Upper lobe of right lung (tissue), 1 donor: ENCODE measurements around the gene SESTD1. TPM values are rescaled to one million over a fixed set of nuclear protein-coding genes. Genes with fewer than 3 reads are reported as not detected.

Experiments used
- ATAC-seq: fragments of 200-7000 bp; cut with Tn5 transposase; one replicate; pipeline ENCODE4 v1.9.1; 2020; ENCODE audit warnings: mild to moderate bottlenecking, moderate library complexity
- DNase-seq: peaks from one replicate; pipeline ENCODE4 v3.0.0-alpha.2; 2020
- H3K27ac ChIP-seq: fragments of 200-600 bp; one replicate; pipeline ENCODE4 v1.8.0; 2022
- H3K27me3 ChIP-seq: fragments of 200-600 bp; one replicate; pipeline ENCODE4 v1.8.0; 2022; ENCODE audit warnings: mild to moderate bottlenecking
- H3K36me3 ChIP-seq: fragments of 200-600 bp; one replicate; pipeline ENCODE4 v1.8.0; 2022
- H3K4me1 ChIP-seq: fragments of 200-600 bp; one replicate; pipeline ENCODE4 v1.8.0; 2022
- H3K4me3 ChIP-seq: fragments of 200-600 bp; one replicate; pipeline ENCODE4 v1.8.0; 2022; ENCODE audit warnings: mild to moderate bottlenecking
- H3K9me3 ChIP-seq: fragments of 200-600 bp; one replicate; pipeline ENCODE4 v1.8.0; 2022
- intact Hi-C: fragments of 100-400 bp; cut with DNase I; formaldehyde crosslinking; loops from one replicate; pipeline ENCODE4 v1.11.0; 2022
- total RNA-seq: library from RNA; stranded (reverse); fragmentation: NEBNext Ultra II Directional; extraction: Animal tissue kit (Norgen Biotek cat#: 25700); gene quantifications from one replicate; pipeline ENCODE4 v1.2.1, GENCODE V29; 2021
- TF ChIP-seq, protein P1 (sequence below): fragments of 200-600 bp; IDR thresholded peaks from one replicate; pipeline ENCODE4 v1.8.0; 2022; ENCODE audit warnings: antibody characterized with exemption
- donor health status: DM: no; HTN: yes; CAD: no; lungs with severe emphysema.

SESTD1 gene
- total RNA-seq, 1 donor from 2014 or later: 107 TPM

DNA sequence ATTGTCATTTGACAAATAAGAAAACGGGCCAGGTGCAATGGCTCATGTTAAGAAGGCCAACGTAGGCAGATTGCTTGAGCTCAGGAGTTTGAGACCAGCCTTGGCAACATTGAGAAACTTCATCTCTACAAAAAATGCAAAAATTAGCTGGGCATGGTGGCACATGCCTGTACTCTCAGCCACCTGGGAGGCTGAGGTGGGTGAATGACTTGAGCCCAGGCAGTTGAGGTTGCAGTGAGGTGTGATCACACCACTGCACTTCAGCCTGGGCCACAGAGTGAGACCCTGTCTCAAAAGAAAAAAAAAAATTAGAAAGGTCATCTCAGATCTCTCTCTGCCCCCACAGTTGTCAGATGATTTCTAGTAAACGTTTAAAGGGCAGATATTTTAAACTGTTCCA lies 4.4 kb downstream of the SESTD1 start:
- H3K36me3 ChIP-seq: no peaks in the 10 kb centered on the region
- no peak for ATAC-seq

DNA sequence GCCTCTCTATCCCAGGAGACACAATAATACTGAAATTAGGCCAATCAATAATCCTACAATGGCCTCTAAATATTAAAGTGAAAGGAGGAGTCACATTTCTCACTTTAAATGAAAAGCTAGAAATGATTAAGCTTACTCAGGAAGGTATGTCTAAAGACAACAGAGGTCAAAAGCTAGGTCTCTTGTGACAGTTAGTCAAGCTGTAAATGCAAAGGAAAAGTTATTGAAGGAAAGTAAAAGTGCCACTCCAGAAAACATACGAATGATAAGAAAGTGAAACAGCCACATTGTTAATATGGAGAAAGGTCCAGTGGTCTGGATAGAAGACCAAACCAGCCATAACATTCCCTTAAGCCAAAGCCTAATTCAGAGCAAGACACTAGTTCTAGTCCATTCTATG lies 9.5 kb downstream of the SESTD1 start:
- ATAC-seq (no peak), DNase-seq (no peak)
- Histone ChIP-seq H3K4me3 (no peak overlapping the region), H3K4me1 (peaks cover 4% of the 10 kb centered on the region), H3K36me3 (no peaks in the 10 kb centered on the region), H3K27me3 (no peaks in the 10 kb centered on the region), H3K27ac (no peak overlapping the region), H3K9me3 (no peaks in the 10 kb centered on the region)
- TF ChIP-seq, protein P1, sequence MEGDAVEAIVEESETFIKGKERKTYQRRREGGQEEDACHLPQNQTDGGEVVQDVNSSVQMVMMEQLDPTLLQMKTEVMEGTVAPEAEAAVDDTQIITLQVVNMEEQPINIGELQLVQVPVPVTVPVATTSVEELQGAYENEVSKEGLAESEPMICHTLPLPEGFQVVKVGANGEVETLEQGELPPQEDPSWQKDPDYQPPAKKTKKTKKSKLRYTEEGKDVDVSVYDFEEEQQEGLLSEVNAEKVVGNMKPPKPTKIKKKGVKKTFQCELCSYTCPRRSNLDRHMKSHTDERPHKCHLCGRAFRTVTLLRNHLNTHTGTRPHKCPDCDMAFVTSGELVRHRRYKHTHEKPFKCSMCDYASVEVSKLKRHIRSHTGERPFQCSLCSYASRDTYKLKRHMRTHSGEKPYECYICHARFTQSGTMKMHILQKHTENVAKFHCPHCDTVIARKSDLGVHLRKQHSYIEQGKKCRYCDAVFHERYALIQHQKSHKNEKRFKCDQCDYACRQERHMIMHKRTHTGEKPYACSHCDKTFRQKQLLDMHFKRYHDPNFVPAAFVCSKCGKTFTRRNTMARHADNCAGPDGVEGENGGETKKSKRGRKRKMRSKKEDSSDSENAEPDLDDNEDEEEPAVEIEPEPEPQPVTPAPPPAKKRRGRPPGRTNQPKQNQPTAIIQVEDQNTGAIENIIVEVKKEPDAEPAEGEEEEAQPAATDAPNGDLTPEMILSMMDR: no peak
- intact Hi-C loops: no loop called here

More for the DNA sequence above, 4.4 kb downstream of the SESTD1 start:
- DNase-seq: no peak
- intact Hi-C loops: no loop called here
- no peaks in the 10 kb centered on the region for H3K9me3 ChIP-seq
- no peaks in the 10 kb centered on the region for H3K27me3 ChIP-seq
- H3K4me1 ChIP-seq: peaks cover 9% of the 10 kb centered on the region
- TF ChIP-seq, protein P1: no peak
- no peak overlapping the region for H3K27ac ChIP-seq
- no peak overlapping the region for H3K4me3 ChIP-seq

DNA sequence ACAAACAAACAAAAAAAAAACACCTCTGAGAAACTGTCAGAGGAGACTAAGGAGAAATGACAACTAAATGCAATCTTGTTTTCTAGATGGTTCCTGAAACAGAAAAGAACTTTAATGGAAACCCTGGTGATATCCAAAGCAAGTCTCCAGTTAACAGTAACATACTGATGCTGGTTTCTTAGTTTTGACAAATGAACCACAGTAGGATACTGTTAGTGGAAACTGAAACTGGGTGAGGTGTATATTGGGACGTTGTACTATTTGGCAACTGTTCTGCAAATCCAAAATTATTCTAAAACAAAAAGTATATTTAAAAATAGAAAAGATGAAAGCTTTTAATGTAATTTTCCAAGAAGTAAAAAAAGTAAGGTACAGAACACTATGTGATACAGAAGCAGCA lies 11.4 kb downstream of the SESTD1 start:
- DNase-seq (no peak), ATAC-seq (no peak)
- no peaks in the 10 kb centered on the region for H3K27me3 ChIP-seq
- H3K36me3 ChIP-seq: no peaks in the 10 kb centered on the region
- H3K27ac ChIP-seq: no peak overlapping the region
- H3K4me1 ChIP-seq: peaks cover 6% of the 10 kb centered on the region
- intact Hi-C loops: no loop called here
- TF ChIP-seq, protein P1: no peak
- no peak overlapping the region for H3K4me3 ChIP-seq
- no peaks in the 10 kb centered on the region for H3K9me3 ChIP-seq

DNA sequence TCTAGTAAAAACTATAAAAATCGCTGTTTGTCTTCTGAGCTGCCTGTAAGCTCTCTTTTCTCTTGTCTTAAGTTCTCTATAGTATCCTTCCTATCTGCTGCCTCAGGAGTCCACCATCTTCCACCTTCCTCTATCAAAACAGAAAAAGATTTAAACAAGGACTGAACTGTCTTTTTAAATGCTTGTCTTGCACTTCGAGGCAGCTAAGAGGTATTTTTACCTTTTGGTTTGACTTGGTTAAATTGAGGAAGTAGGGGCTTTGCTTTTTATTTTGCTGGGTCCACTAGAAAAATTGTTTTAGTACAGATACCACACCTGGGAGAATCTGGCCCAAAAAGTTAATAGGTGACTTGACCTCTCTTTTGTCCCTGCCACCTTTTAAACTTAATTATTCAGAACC lies 12.2 kb downstream of the SESTD1 start:
- Histone ChIP-seq H3K9me3 (no peaks in the 10 kb centered on the region), H3K27me3 (no peaks in the 10 kb centered on the region), H3K27ac (no peak overlapping the region), H3K4me1 (peaks cover 10% of the 10 kb centered on the region), H3K4me3 (no peak overlapping the region), H3K36me3 (no peaks in the 10 kb centered on the region)
- intact Hi-C loops: no loop called here
- DNase-seq (no peak), ATAC-seq (no peak)
- TF ChIP-seq, protein P1: no peak

DNA sequence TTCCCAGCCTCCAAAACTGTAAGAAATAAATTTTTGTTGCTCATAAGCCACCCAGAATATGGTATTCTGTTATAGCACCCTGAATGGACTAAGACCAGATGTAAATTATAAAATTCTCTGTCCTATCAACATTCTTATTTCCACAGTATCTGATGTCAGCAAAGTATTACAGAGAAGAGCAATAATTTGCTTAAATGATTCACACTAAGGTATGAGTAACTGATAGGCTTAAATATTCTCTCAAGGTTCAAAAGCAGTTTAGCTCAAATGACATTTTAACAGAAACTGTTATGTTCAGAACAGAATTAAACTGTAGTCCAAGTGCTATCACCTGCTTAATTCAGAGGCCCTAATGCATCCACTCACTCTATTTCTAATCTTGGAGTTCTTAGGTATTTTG lies 12.8 kb downstream of the SESTD1 start:
- DNase-seq (no peak), ATAC-seq (no peak)
- TF ChIP-seq, protein P1: no peak
- Histone ChIP-seq H3K4me3 (no peak overlapping the region), H3K27ac (no peak overlapping the region), H3K27me3 (no peaks in the 10 kb centered on the region), H3K9me3 (no peaks in the 10 kb centered on the region), H3K4me1 (peaks cover 10% of the 10 kb centered on the region), H3K36me3 (no peaks in the 10 kb centered on the region)
- intact Hi-C loops: no loop called here

DNA sequence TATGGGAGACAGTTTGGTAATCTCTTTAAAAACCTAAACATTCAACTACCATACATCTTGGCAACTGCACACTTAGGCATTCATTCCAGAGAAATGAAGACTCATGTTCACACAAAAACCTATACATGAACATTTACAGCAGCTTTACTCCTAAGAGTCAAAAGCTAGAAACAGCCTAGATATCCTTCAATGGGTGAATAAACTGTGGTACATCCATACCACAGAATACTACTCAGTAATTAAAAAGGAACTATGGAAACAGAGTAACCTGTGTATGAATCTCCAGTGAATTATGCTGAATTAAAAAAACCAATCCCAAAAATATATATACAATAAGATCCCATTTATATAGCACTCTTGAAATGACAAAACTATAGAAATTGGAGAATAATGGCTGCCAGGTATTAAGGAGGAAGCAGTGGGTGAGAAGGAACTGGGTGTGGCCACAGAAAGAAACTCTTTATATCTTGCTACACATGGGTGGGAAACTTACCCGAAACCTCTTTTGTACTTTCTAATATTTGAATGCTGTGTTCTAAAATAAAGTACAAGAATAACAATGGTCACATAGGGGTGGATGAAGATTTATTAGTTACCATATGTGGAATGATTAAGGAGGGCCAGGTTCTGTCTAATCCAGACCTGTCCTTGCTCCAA lies 13.7 kb downstream of the SESTD1 start:
- Histone ChIP-seq H3K4me1 (peaks cover 10% of the 10 kb centered on the region), H3K27me3 (no peaks in the 10 kb centered on the region), H3K9me3 (no peaks in the 10 kb centered on the region), H3K36me3 (no peaks in the 10 kb centered on the region), H3K27ac (no peak overlapping the region), H3K4me3 (no peak overlapping the region)
- TF ChIP-seq, protein P1: no peak
- DNase-seq (no peak), ATAC-seq (peak; percentile 35)
- intact Hi-C loops: no loop called here
